GM12878 (cell line): ENCODE measurements around the gene TAX1BP3. TPM values are rescaled to one million over a fixed set of nuclear protein-coding genes. Genes with fewer than 3 reads are reported as not detected.

Experiments used
- ATAC-seq: fragments of 200-7000 bp; cut with Tn5 transposase; 3 replicates; pipeline ENCODE4 v1.9.1; 2020; ENCODE audit warnings: mild to moderate bottlenecking, moderate library complexity
- BruUV-seq: library from RNA; stranded (reverse); fragments of 400-500 nt; replicated peaks from 2 replicates; lab custom pipeline; 2021; lab: Mats Ljungman, UMichigan
- CTCF ChIA-PET: fragments of 300-600 bp; sonication (Branson Sonifier 250); formaldehyde crosslinking; extraction: SDS; loops from one replicate; lab custom pipeline; 2021; ENCODE audit warnings: inconsistent platforms; lab: Yijun Ruan, JAX
- POLR2A ChIA-PET: fragments of 350-600 bp; formaldehyde crosslinking; extraction: SDS; loops from one replicate; lab custom pipeline; 2021; ENCODE audit warnings: inconsistent platforms; lab: Charles Lee
- RAD21 ChIA-PET: fragments of 300-600 bp; sonication (Branson Sonifier 250); formaldehyde crosslinking; loops from one replicate; lab custom pipeline; 2023; ENCODE audit warnings: antibody characterized with exemption; ENCODE audit not compliant: unreplicated experiment; lab: Charles Lee
- SMC1A ChIA-PET: fragments of 300-600 bp; sonication (Branson Sonifier 250); formaldehyde crosslinking; loops from one replicate; lab custom pipeline; 2023; ENCODE audit not compliant: unreplicated experiment, uncharacterized antibody; lab: Charles Lee
- DNase-seq: peaks from one replicate; pipeline ENCODE4 v3.0.0-alpha.2; 2011; ENCODE audit warnings: low read depth, low spot score
- FAIRE-seq: peaks from 3 replicates; lab custom pipeline; 2011; peaks lifted over from hg19 to GRCh38; lab: Jason Lieb, UNC
- H2AFZ ChIP-seq: 2 replicates; pipeline ENCODE4 v1.6.0; 2011; ENCODE audit warnings: low read depth, low read length, control low read depth; ENCODE audit not compliant: control insufficient read depth
- H3K27ac ChIP-seq: 2 replicates; pipeline ENCODE4 v1.5.1; 2011; ENCODE audit warnings: control low read depth; ENCODE audit not compliant: control insufficient read depth, insufficient read depth
- H3K27me3 ChIP-seq, 2 experiments: replicated peaks in 1 of 2; 2 replicates each; pipeline versions ENCODE4 v1.6.0 to v1.6.1; 2011; ENCODE audit warnings: low read length in 1 of 2; ENCODE audit not compliant: control insufficient read depth in 2 of 2, insufficient read depth in 2 of 2
- H3K36me3 ChIP-seq, 2 experiments: 2 replicates each; pipeline ENCODE4 v1.5.1; 2011; ENCODE audit warnings: low read length in 1 of 2; ENCODE audit not compliant: control insufficient read depth in 2 of 2, insufficient read depth in 2 of 2
- H3K4me1 ChIP-seq: 2 replicates; pipeline ENCODE4 v1.6.1; 2011; ENCODE audit warnings: mild to moderate bottlenecking, low read length, moderate library complexity, mixed read lengths; ENCODE audit not compliant: control insufficient read depth, insufficient read depth
- H3K4me2 ChIP-seq: 2 replicates; pipeline ENCODE4 v1.6.0; 2011; ENCODE audit warnings: control low read depth; ENCODE audit not compliant: control insufficient read depth, insufficient read depth
- H3K4me3 ChIP-seq: fragments of 200-600 bp; sonication (generic); 2 replicates; pipeline ENCODE4 v1.5.1; 2016
- H3K79me2 ChIP-seq: 2 replicates; pipeline ENCODE4 v1.6.0; 2011; ENCODE audit warnings: low read length; ENCODE audit not compliant: control insufficient read depth, insufficient read depth
- H3K9ac ChIP-seq: 2 replicates; pipeline ENCODE4 v1.8.0; 2011; ENCODE audit warnings: low read length, control low read depth, mixed read lengths; ENCODE audit not compliant: control insufficient read depth, insufficient read depth
- H3K9me3 ChIP-seq: replicated peaks from 3 replicates; pipeline ENCODE4 v1.5.1; 2011; ENCODE audit warnings: mild to moderate bottlenecking, low read length; ENCODE audit not compliant: control insufficient read depth, insufficient read depth
- H4K20me1 ChIP-seq: 2 replicates; pipeline ENCODE4 v1.6.0; 2011; ENCODE audit not compliant: control insufficient read depth, insufficient read depth
- BMI1 ChIP-seq: fragments of 450-650 bp; IDR thresholded peaks from 2 replicates; pipeline ENCODE4 v1.6.1; 2016; ENCODE audit warnings: mild to moderate bottlenecking, moderate library complexity, borderline replicate concordance
- BRCA1 ChIP-seq: IDR thresholded peaks from 2 replicates; pipeline ENCODE4 v1.6.1; 2011; ENCODE audit warnings: low read depth, low read length, improper control_type of control experiment
- MEF2A ChIP-seq: IDR thresholded peaks from 2 replicates; pipeline ENCODE4 v1.6.1; 2011; ENCODE audit warnings: low read depth, mild to moderate bottlenecking, low read length, moderate library complexity; ENCODE audit not compliant: insufficient read depth
- NFYA ChIP-seq: IDR thresholded peaks from 2 replicates; pipeline ENCODE4 v1.6.1; 2011; ENCODE audit warnings: low read depth, mild to moderate bottlenecking, low read length, improper control_type of control experiment, borderline replicate concordance
- POLR2AphosphoS5 ChIP-seq: IDR thresholded peaks from 2 replicates; pipeline ENCODE4 v1.6.1; 2011; ENCODE audit warnings: mild to moderate bottlenecking, low read length, inconsistent platforms
- RAD21 ChIP-seq: IDR thresholded peaks from 2 replicates; pipeline ENCODE4 v1.6.1; 2011; ENCODE audit warnings: mild to moderate bottlenecking, low read depth, low read length, moderate library complexity; ENCODE audit not compliant: insufficient read depth
- RELA ChIP-seq: fragments of 450-650 bp; IDR thresholded peaks from 2 replicates; pipeline ENCODE4 v1.8.0; 2014; ENCODE audit warnings: borderline replicate concordance; ENCODE audit not compliant: partially characterized antibody
- STAT3 ChIP-seq: IDR thresholded peaks from 2 replicates; pipeline ENCODE4 v1.6.1; 2011; ENCODE audit warnings: low read depth, low read length, improper control_type of control experiment
- ZNF207 ChIP-seq: fragments of 450-650 bp; IDR thresholded peaks from 2 replicates; pipeline ENCODE4 v1.6.1; 2014; ENCODE audit warnings: antibody characterized with exemption, mild to moderate bottlenecking, borderline replicate concordance
- ZNF274 ChIP-seq: IDR thresholded peaks from one replicate; pipeline ENCODE4 v1.8.0; 2011; ENCODE audit not compliant: insufficient read length, insufficient read depth
- ZZZ3 ChIP-seq: IDR thresholded peaks from 2 replicates; pipeline ENCODE4 v1.6.1; 2011; ENCODE audit warnings: low read depth; ENCODE audit not compliant: control insufficient read depth, insufficient read length
- WGBS: methylation state at CpG from one replicate; pipeline ENCODE4 v1.1.6; 2016; ENCODE audit warnings: low lambda C conversion rate; ENCODE audit not compliant: insufficient replicate concordance, insufficient coverage; ENCODE audit errors: missing lambda C conversion rate; 5-methylcytosine and 5-hydroxymethylcytosine counted together
- in situ Hi-C: fragments of 300-500 bp; cut with MboI; formaldehyde crosslinking; loops from 9 replicates; pipeline ENCODE4 v1.14.3; 2018; ENCODE audit warnings: mixed read lengths
- intact Hi-C: fragments of 100-400 bp; cut with micrococcal nuclease; formaldehyde crosslinking; loops from one replicate; pipeline ENCODE4 v1.14.2; 2022; ENCODE audit not compliant: unreplicated experiment
- polyA plus RNA-seq, 11 experiments: library from polyadenylated mRNA; depleted of rRNA in 4 of 11; unstranded in 6 of 11; stranded (reverse) in 5 of 11; fragments of >200 nt; fragmentation: Nextera tagmentation in 4 of 11; fragmentation: Illumina TruSeq in 1 of 11; extraction: Ambion mirVana in 4 of 11; extraction: Trizol in 1 of 11; gene quantifications; 1 replicate in 1 of 11; 2 replicates in 10 of 11; pipeline versions ENCODE4 v1.2.1 to v1.2.3, GENCODE V29; 2011 to 2016; ENCODE audit warnings: inconsistent platforms in 2 of 11, missing spikeins in 2 of 11, low read depth in 1 of 11
- total RNA-seq, 4 experiments: library from RNA; depleted of rRNA in 3 of 4; stranded (reverse); fragments of >200 nt in 3 of 4; fragmentation: Illumina TruSeq in 1 of 4; extraction: Trizol in 1 of 4; gene quantifications; 2 replicates each; pipeline versions ENCODE4 v1.2.1 to v1.2.3, GENCODE V29; 2013 to 2021

TAX1BP3 gene
- total and polyA plus RNA-seq, 10 of the 15 experiments (the other 5 are each of a cell fraction or from before 2014, with no cell fraction given), result 1.00 to 40.4 (median 15.4) TPM

- Histone ChIP-seq H3K4me1 (peaks cover 28% of the 10 kb centered on the region), H3K36me3 (peaks cover 0 to 22% of the 10 kb centered on the region in 2 experiments; a peak in 2 of 4 replicates), H3K4me3 (no peak overlapping the region), H3K4me2 (no peak overlapping the region), H3K79me2 (no peaks in the 10 kb centered on the region), H4K20me1 (no peaks in the 10 kb centered on the region), H2AFZ (no peak overlapping the region), H3K27me3 (no peaks in the 10 kb centered on the region), H3K27ac (no peak overlapping the region), H3K9ac (no peak overlapping the region), H3K9me3 (no peaks in the 10 kb centered on the region)
- 98% methylated on average over 8 of the region's 8 CpGs for WGBS
- intact Hi-C loops (no loop called here), in situ Hi-C loops (loop anchor here (25.0 kb wide), 1 partner anchor 1497 kb away; no protein-coding TSS in a partner anchor)
- RAD21 ChIA-PET, result interaction anchor here (1.2 to 1.5 kb wide), 2 partner anchors 8 to 23 kb away, joined by 3 to 5 read pairs; partner anchors contain the start of gene HASPIN
- CTCF ChIA-PET, result interaction anchor here (0.6 to 2.4 kb wide), 4 partner anchors 11 to 145 kb away, joined by 3 to 8 read pairs (median 4); no protein-coding TSS in a partner anchor
- ATAC-seq, result no peak
- TF ChIP-seq ZNF274 (no peak), BMI1 (no peak), MEF2A (no peak), POLR2AphosphoS5 (no peak), ZNF207 (no peak), RELA (no peak), BRCA1 (no peak), NFYA (no peak), ZZZ3 (no peak), STAT3 (no peak), RAD21 (no peak)
- SMC1A ChIA-PET, result interaction anchor here (0.9 to 1.7 kb wide), 2 partner anchors 112 to 131 kb away, joined by 3 to 4 read pairs; partner anchors contain the start of gene NCBP3
- no TSS peak for BruUV-seq
- POLR2A ChIA-PET, result interaction anchor here (0.6 to 0.8 kb wide), 2 partner anchors 11 to 102 kb away, joined by 3 read pairs; no protein-coding TSS in a partner anchor
- no peak for DNase-seq
- no peak for FAIRE-seq
These were observed 46.9 kb upstream of the TAX1BP3 start for GRCh38 chr17:3715296-3715695.
